ENCODE results near the gene CCDC71. TPM values are rescaled to one million over a fixed set of nuclear protein-coding genes. Genes with fewer than 3 reads are reported as not detected.

Gene CCDC71
- polyA plus RNA-seq, 3 donors from 2014 or later = 1.1 to 2.0 (median 1.7) TPM

- no peak within 1 kb of the TSS for H3K4me3 Mint-ChIP-seq
Observed at GRCh38 chr3:49132437-49133225, 33.5 kb downstream of the CCDC71 start, which contains the start of gene LAMB2. Gene LAMB2 (minus strand): TSS chr3:49133050. CDS start chr3:49132867, 183 bp downstream.

GRCh38 chr3:49132073-49132436, 34.1 kb downstream of the CCDC71 start:
- no peak for DNase-seq
- H3K4me1 Mint-ChIP-seq = no peaks in the 10 kb centered on the region
- no peaks in the 10 kb centered on the region for H3K36me3 Mint-ChIP-seq
- peaks cover 0 to 1% (median 0%) of the 10 kb centered on the region in 6 donors for H3K9me3 Mint-ChIP-seq
- peaks cover 1 to 9% (median 7%) of the 10 kb centered on the region in 3 donors for H3K27me3 Mint-ChIP-seq (ENCODE audit: low read depth in 3 of 3)
- H3K27ac Mint-ChIP-seq = no peak overlapping the region
- no peak overlapping the region for H3K4me3 Mint-ChIP-seq

More at GRCh38 chr3:49132437-49133225, 33.5 kb downstream of the CCDC71 start, which contains the start of gene LAMB2:
- H3K27ac Mint-ChIP-seq = no peak within 1 kb of the TSS
- H3K27me3 Mint-ChIP-seq (ENCODE audit: low read depth in 3 of 3) = peaks cover 1 to 9% (median 4%) of the 10 kb centered on the region in 3 donors
- no peaks in the 10 kb centered on the region for H3K36me3 Mint-ChIP-seq
- DNase-seq = no peak
- H3K4me1 Mint-ChIP-seq = no peaks in the 10 kb centered on the region
- peaks cover 0 to 1% (median 0%) of the 10 kb centered on the region in 6 donors for H3K9me3 Mint-ChIP-seq

- Mint-ChIP-seq H3K27me3 (ENCODE audit: low read depth in 3 of 3) (peaks cover 1 to 11% (median 7%) of the 10 kb centered on the region in 3 donors), H3K4me1 (no peaks in the 10 kb centered on the region), H3K4me3 (no peak overlapping the region), H3K36me3 (no peaks in the 10 kb centered on the region), H3K9me3 (peaks cover 0 to 1% (median 0%) of the 10 kb centered on the region in 6 donors), H3K27ac (no peak overlapping the region)
- no peak for DNase-seq
Observed at GRCh38 chr3:49131576-49131975, 34.6 kb downstream of the CCDC71 start.

GRCh38 chr3:49131040-49131439, 35.1 kb downstream of the CCDC71 start:
- no peak overlapping the region for H3K27ac Mint-ChIP-seq
- no peaks in the 10 kb centered on the region for H3K36me3 Mint-ChIP-seq
- no peak overlapping the region for H3K4me3 Mint-ChIP-seq
- no peaks in the 10 kb centered on the region for H3K4me1 Mint-ChIP-seq
- DNase-seq = no peak
- peaks cover 0 to 1% (median 0%) of the 10 kb centered on the region in 6 donors for H3K9me3 Mint-ChIP-seq
- H3K27me3 Mint-ChIP-seq (ENCODE audit: low read depth in 3 of 3) = peaks cover 1 to 11% (median 7%) of the 10 kb centered on the region in 3 donors

GRCh38 chr3:49124991-49125670, 41.0 kb downstream of the CCDC71 start:
- peaks cover 3 to 8% (median 5%) of the 10 kb centered on the region in 3 donors for H3K27me3 Mint-ChIP-seq (ENCODE audit: low read depth in 3 of 3)
- H3K4me3 Mint-ChIP-seq = no peak overlapping the region
- H3K9me3 Mint-ChIP-seq = no peaks in the 10 kb centered on the region
- no peaks in the 10 kb centered on the region for H3K36me3 Mint-ChIP-seq
- H3K4me1 Mint-ChIP-seq = peaks cover 4 to 9% of the 10 kb centered on the region in 2 donors
- no peak for DNase-seq
- H3K27ac Mint-ChIP-seq = peak overlapping the region in 2 of 6 donors; percentile 17 to 29

GRCh38 chr3:49124203-49124602, 41.9 kb downstream of the CCDC71 start:
- Mint-ChIP-seq H3K27ac (no peak overlapping the region), H3K9me3 (no peaks in the 10 kb centered on the region)

GRCh38 chr3:49123687-49124086, 42.4 kb downstream of the CCDC71 start:
- no peak overlapping the region for H3K4me3 Mint-ChIP-seq
- DNase-seq = no peak
- H3K36me3 Mint-ChIP-seq = peaks cover 0 to 3% (median 0%) of the 10 kb centered on the region in 3 donors
- H3K4me1 Mint-ChIP-seq = peaks cover 15 to 23% of the 10 kb centered on the region in 2 donors
- H3K27ac Mint-ChIP-seq = no peak overlapping the region
- H3K27me3 Mint-ChIP-seq (ENCODE audit: low read depth in 3 of 3) = peaks cover 5 to 8% (median 7%) of the 10 kb centered on the region in 3 donors
- H3K9me3 Mint-ChIP-seq = no peaks in the 10 kb centered on the region

More at GRCh38 chr3:49124203-49124602, 41.9 kb downstream of the CCDC71 start:
- Mint-ChIP-seq H3K4me3 (no peak overlapping the region), H3K27me3 (ENCODE audit: low read depth in 3 of 3) (peaks cover 5 to 8% (median 7%) of the 10 kb centered on the region in 3 donors), H3K36me3 (no peaks in the 10 kb centered on the region), H3K4me1 (peaks cover 12 to 18% of the 10 kb centered on the region in 2 donors)
- no peak for DNase-seq

- Mint-ChIP-seq H3K4me1 (peaks cover 15 to 25% of the 10 kb centered on the region in 2 donors), H3K4me3 (peak overlapping the region in 1 of 5 donors; percentile 25), H3K36me3 (peaks cover 0 to 3% (median 0%) of the 10 kb centered on the region in 3 donors), H3K9me3 (no peaks in the 10 kb centered on the region), H3K27ac (peak overlapping the region in 3 of 6 donors; percentile 28 to 58 (median 31)), H3K27me3 (ENCODE audit: low read depth in 3 of 3) (peaks cover 5 to 8% (median 7%) of the 10 kb centered on the region in 3 donors)
- no peak for DNase-seq
Observed at GRCh38 chr3:49122886-49123545, 43.1 kb downstream of the CCDC71 start.

GRCh38 chr3:49122451-49122850, 43.7 kb downstream of the CCDC71 start:
- peak overlapping the region in 4 of 5 donors; percentile 6 to 88 (median 44) for H3K4me3 Mint-ChIP-seq

GRCh38 chr3:49122022-49122421, 44.1 kb downstream of the CCDC71 start:
- Mint-ChIP-seq H3K27me3 (ENCODE audit: low read depth in 3 of 3) (peaks cover 5 to 8% (median 5%) of the 10 kb centered on the region in 3 donors), H3K27ac (peak overlapping the region; percentile 80 to 94 (median 90)), H3K4me3 (peak overlapping the region; percentile 39 to 88 (median 64)), H3K36me3 (peaks cover 0 to 7% (median 7%) of the 10 kb centered on the region in 3 donors), H3K9me3 (no peaks in the 10 kb centered on the region), H3K4me1 (peaks cover 15 to 25% of the 10 kb centered on the region in 2 donors)
- no peak for DNase-seq

More at GRCh38 chr3:49122451-49122850, 43.7 kb downstream of the CCDC71 start:
- H3K27ac Mint-ChIP-seq = peak overlapping the region; percentile 80 to 94 (median 90)
- peaks cover 0 to 7% (median 4%) of the 10 kb centered on the region in 3 donors for H3K36me3 Mint-ChIP-seq
- no peak for DNase-seq
- peaks cover 15 to 25% of the 10 kb centered on the region in 2 donors for H3K4me1 Mint-ChIP-seq
- no peaks in the 10 kb centered on the region for H3K9me3 Mint-ChIP-seq
- H3K27me3 Mint-ChIP-seq (ENCODE audit: low read depth in 3 of 3) = peaks cover 5 to 8% (median 7%) of the 10 kb centered on the region in 3 donors

- DNase-seq = no peak
Observed at GRCh38 chr3:49121132-49121736, 44.9 kb downstream of the CCDC71 start.

GRCh38 chr3:49120438-49121131, 45.5 kb downstream of the CCDC71 start, which contains the start of gene USP19:
Gene USP19 (minus strand): TSS chr3:49120823. CDS start chr3:49119145, 1,678 bp downstream.
- Mint-ChIP-seq H3K4me3 (peak within 1 kb of the TSS; percentile 88 to 92 (median 89)), H3K9me3 (no peaks in the 10 kb centered on the region), H3K36me3 (peaks cover 0 to 16% (median 12%) of the 10 kb centered on the region in 3 donors)

More at GRCh38 chr3:49121132-49121736, 44.9 kb downstream of the CCDC71 start:
- H3K27ac Mint-ChIP-seq = peak overlapping the region; percentile 80 to 94 (median 90)
- H3K36me3 Mint-ChIP-seq = peaks cover 0 to 12% (median 9%) of the 10 kb centered on the region in 3 donors
- H3K4me3 Mint-ChIP-seq = peak overlapping the region; percentile 88 to 92 (median 89)
- peaks cover 15 to 25% of the 10 kb centered on the region in 2 donors for H3K4me1 Mint-ChIP-seq
- H3K27me3 Mint-ChIP-seq (ENCODE audit: low read depth in 3 of 3) = peaks cover 3 to 8% (median 5%) of the 10 kb centered on the region in 3 donors
- no peaks in the 10 kb centered on the region for H3K9me3 Mint-ChIP-seq

More at GRCh38 chr3:49120438-49121131, 45.5 kb downstream of the CCDC71 start, which contains the start of gene USP19:
- Mint-ChIP-seq H3K4me1 (peaks cover 15 to 25% of the 10 kb centered on the region in 2 donors), H3K27me3 (ENCODE audit: low read depth in 3 of 3) (peaks cover 3 to 8% (median 6%) of the 10 kb centered on the region in 3 donors), H3K27ac (peak within 1 kb of the TSS; percentile 87 to 94 (median 92))
- peak; percentile 93 to 95 (median 94) for DNase-seq

Measured in immature natural killer cell (primary cell).